ENCODE measurements around the gene CHST15.

Gene CHST15

GRCh38 chr10:124072541-124072940 lies 20.9 kb downstream of the CHST15 start:
- TF ChIP-seq CTCF (conservative IDR thresholded peaks at IDR 0.05), result no peak
- no peak for TF ChIP-seq ZFX (IDR thresholded peaks at IDR 0.05)
- no peak overlapping the region for H3K27ac ChIP-seq

GRCh38 chr10:124072106-124072505 lies 21.3 kb downstream of the CHST15 start:
- TF ChIP-seq CTCF (conservative IDR thresholded peaks at IDR 0.05), result no peak
- no peak for TF ChIP-seq ZFX (IDR thresholded peaks at IDR 0.05)
- H3K27ac ChIP-seq, result no peak overlapping the region

- no peak for TF ChIP-seq ZFX (IDR thresholded peaks at IDR 0.05)
- no peak for TF ChIP-seq CTCF (conservative IDR thresholded peaks at IDR 0.05)
- no peak overlapping the region for H3K27ac ChIP-seq
These were observed 22.3 kb downstream of the CHST15 start for GRCh38 chr10:124071141-124071540.

- no peak for TF ChIP-seq ZFX (IDR thresholded peaks at IDR 0.05)
- TF ChIP-seq CTCF (conservative IDR thresholded peaks at IDR 0.05), result no peak
- H3K27ac ChIP-seq, result no peak overlapping the region
These were observed 22.7 kb downstream of the CHST15 start for GRCh38 chr10:124070666-124071065.

- H3K27ac ChIP-seq, result no peak overlapping the region
These were observed 23.8 kb downstream of the CHST15 start for GRCh38 chr10:124069341-124070264.

GRCh38 chr10:124068929-124069328 lies 24.5 kb downstream of the CHST15 start:
- no peak overlapping the region for H3K27ac ChIP-seq
- TF ChIP-seq ZFX (IDR thresholded peaks at IDR 0.05), result no peak
- no peak for TF ChIP-seq CTCF (conservative IDR thresholded peaks at IDR 0.05)

More at GRCh38 chr10:124069341-124070264, 23.8 kb downstream of the CHST15 start:
- TF ChIP-seq ZFX (IDR thresholded peaks at IDR 0.05) (no peak), CTCF (conservative IDR thresholded peaks at IDR 0.05) (no peak)

GRCh38 chr10:124067825-124068400 lies 25.5 kb downstream of the CHST15 start:
- no peak for TF ChIP-seq CTCF (conservative IDR thresholded peaks at IDR 0.05)
- no peak for TF ChIP-seq ZFX (IDR thresholded peaks at IDR 0.05)
- no peak overlapping the region for H3K27ac ChIP-seq
